NT2/D1 (cell line): ENCODE results near the gene PDHX.

Source experiments
- DNase-seq: peaks from one replicate; pipeline ENCODE4 v3.0.0-alpha.2; 2011; ENCODE audit warnings: low read depth, low spot score
- H3K27me3 ChIP-seq: 2 replicates; pipeline ENCODE4 v1.6.0; 2011; ENCODE audit warnings: mild to moderate bottlenecking; ENCODE audit not compliant: insufficient read length, insufficient read depth
- H3K36me3 ChIP-seq: 2 replicates; pipeline ENCODE4 v1.6.1; 2011; ENCODE audit warnings: mild to moderate bottlenecking, low read length, mixed read lengths; ENCODE audit not compliant: insufficient read depth, insufficient read length
- H3K4me1 ChIP-seq: 2 replicates; pipeline ENCODE4 v1.5.1; 2011; ENCODE audit not compliant: insufficient read depth, insufficient read length
- H3K4me3 ChIP-seq: 2 replicates; pipeline ENCODE4 v1.5.1; 2011; ENCODE audit warnings: low read depth; ENCODE audit not compliant: insufficient read length
- H3K9ac ChIP-seq: 2 replicates; pipeline ENCODE4 v1.6.0; 2011; ENCODE audit warnings: low read depth; ENCODE audit not compliant: insufficient read length
- H3K9me3 ChIP-seq: 2 replicates; pipeline ENCODE4 v1.5.1; 2011; ENCODE audit warnings: mild to moderate bottlenecking, low read length; ENCODE audit not compliant: insufficient read depth
- SUZ12 ChIP-seq: IDR thresholded peaks from 2 replicates; pipeline ENCODE4 v1.6.1; 2011; ENCODE audit not compliant: insufficient read length, insufficient read depth; ENCODE audit errors: extremely low read depth
- YY1 ChIP-seq: IDR thresholded peaks from 2 replicates; pipeline ENCODE4 v1.6.1; 2011; ENCODE audit not compliant: insufficient read length, insufficient read depth
- ZNF274 ChIP-seq: IDR thresholded peaks from 2 replicates; pipeline ENCODE4 v1.6.1; 2011; ENCODE audit warnings: mild to moderate bottlenecking, low read depth, low read length

The PDHX gene

DNA sequence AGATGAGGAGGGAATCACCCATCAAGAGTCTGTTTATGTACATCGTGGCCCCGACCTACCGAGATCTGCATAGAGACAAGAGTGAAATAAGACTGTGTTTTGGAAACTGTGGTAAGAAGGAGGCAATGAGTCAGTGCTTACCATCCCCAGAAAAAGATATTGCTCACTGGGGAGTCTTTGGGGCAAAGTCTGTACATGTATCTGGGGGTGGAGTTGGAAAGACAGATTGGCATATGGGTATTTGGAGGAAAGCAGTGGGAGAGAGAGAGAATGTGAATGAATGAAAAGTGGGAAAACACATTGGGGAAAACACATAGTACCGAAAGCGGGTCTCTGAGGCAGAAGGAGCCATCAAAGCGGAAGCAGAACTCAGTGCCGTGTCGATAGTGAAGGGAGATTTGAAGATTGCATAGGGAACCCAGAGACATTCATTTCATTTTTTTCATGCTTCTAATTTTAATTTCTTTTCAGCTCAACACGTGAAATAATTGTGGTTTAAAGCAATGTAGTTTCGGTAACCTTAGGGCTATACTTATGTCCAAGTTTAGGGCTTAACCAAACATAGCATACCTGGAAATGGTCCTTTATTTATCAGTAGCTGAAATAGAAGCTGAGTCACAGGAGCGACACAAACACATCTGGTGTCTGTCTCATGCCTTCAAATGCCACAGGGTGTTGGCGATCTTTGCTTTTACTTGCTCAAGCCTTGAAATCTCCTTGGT, 124.0 kb downstream of the PDHX start:
- Histone ChIP-seq H3K36me3 (no peaks in the 10 kb centered on the region), H3K4me3 (no peak overlapping the region), H3K27me3 (no peaks in the 10 kb centered on the region), H3K9me3 (no peaks in the 10 kb centered on the region), H3K4me1 (no peaks in the 10 kb centered on the region), H3K9ac (no peak overlapping the region)
- TF ChIP-seq YY1 (no peak), SUZ12 (no peak), ZNF274 (no peak)
- no peak for DNase-seq

- no peak for DNase-seq
- no peaks in the 10 kb centered on the region for H3K27me3 ChIP-seq
- no peaks in the 10 kb centered on the region for H3K9me3 ChIP-seq
- H3K4me1 ChIP-seq = no peaks in the 10 kb centered on the region
- no peaks in the 10 kb centered on the region for H3K36me3 ChIP-seq
- TF ChIP-seq SUZ12 (no peak), ZNF274 (no peak), YY1 (no peak)
- no peak overlapping the region for H3K4me3 ChIP-seq
- H3K9ac ChIP-seq = no peak overlapping the region
These were observed 124.7 kb downstream of the PDHX start for GRCh38 chr11:35041070-35041554.

DNA sequence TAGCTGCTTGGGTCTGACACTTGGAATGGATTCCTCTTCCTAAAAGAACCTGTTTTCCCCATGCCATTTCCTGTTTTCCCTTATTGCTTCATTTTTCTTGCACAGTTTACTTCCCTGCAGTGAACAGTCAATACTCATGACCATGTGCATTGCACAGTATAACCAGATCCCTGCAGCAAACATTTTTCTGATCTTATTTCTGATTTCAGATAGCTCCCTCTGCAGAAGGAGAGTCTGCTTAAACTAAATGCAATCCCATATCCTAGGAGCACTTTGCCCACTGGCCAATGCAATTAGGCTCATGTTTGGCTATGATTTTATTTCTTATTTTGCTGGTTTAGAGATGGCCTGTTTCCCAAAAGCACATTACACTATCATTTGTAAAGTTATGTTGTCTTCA, 125.8 kb downstream of the PDHX start:
- Histone ChIP-seq H3K4me1 (no peaks in the 10 kb centered on the region), H3K4me3 (no peak overlapping the region), H3K9ac (no peak overlapping the region), H3K36me3 (no peaks in the 10 kb centered on the region), H3K9me3 (no peaks in the 10 kb centered on the region), H3K27me3 (no peaks in the 10 kb centered on the region)
- DNase-seq = no peak
- no peak for TF ChIP-seq ZNF274

DNA sequence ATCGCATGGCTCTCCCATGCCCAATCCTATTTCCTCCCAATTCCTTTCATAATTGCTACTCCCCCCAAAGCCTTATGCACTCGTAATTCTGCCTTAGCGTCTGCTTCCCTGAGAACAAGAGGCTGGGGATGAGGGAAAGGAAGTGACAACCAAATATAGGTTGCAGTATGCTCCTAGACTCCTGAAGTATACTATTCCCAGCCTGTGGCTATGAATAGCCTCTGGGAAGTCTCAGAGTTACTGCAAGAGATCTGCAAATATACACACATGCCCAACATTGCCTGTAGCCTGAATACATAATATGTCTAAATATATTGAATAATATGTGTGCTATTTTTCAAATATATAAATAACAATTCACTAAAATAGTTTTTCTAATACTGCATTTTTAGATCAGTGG, 126.5 kb downstream of the PDHX start:
- Histone ChIP-seq H3K9me3 (no peaks in the 10 kb centered on the region), H3K9ac (no peak overlapping the region), H3K4me1 (no peaks in the 10 kb centered on the region), H3K4me3 (no peak overlapping the region), H3K36me3 (no peaks in the 10 kb centered on the region), H3K27me3 (no peaks in the 10 kb centered on the region)
- TF ChIP-seq SUZ12 (no peak), ZNF274 (no peak), YY1 (no peak)
- no peak for DNase-seq

GRCh38 chr11:35043936-35044335, 127.5 kb downstream of the PDHX start:
- H3K9me3 ChIP-seq = peaks cover 4% of the 10 kb centered on the region; the same call in 1 of the 2 replicates
- H3K36me3 ChIP-seq = no peaks in the 10 kb centered on the region
- no peak for DNase-seq
- no peak overlapping the region for H3K4me3 ChIP-seq
- no peaks in the 10 kb centered on the region for H3K27me3 ChIP-seq
- H3K4me1 ChIP-seq = no peaks in the 10 kb centered on the region
- no peak overlapping the region for H3K9ac ChIP-seq
- no peak for TF ChIP-seq SUZ12
- TF ChIP-seq ZNF274 = no peak
- TF ChIP-seq YY1 = no peak

GRCh38 chr11:35045236-35045820, 128.9 kb downstream of the PDHX start:
- no peak for DNase-seq
- no peaks in the 10 kb centered on the region for H3K27me3 ChIP-seq
- no peak for TF ChIP-seq YY1
- no peak for TF ChIP-seq SUZ12
- TF ChIP-seq ZNF274 = no peak
- no peaks in the 10 kb centered on the region for H3K4me1 ChIP-seq
- no peak overlapping the region for H3K9ac ChIP-seq
- peaks cover 6% of the 10 kb centered on the region; the same call in 1 of the 2 replicates for H3K9me3 ChIP-seq
- no peaks in the 10 kb centered on the region for H3K36me3 ChIP-seq
- no peak overlapping the region for H3K4me3 ChIP-seq
